ENCODE measurements around the gene PCSK5. TPM values are rescaled to one million over a fixed set of nuclear protein-coding genes. Genes with fewer than 3 reads are reported as not detected.

PCSK5 gene
- total RNA-seq, 1 experiment from 2014 or later, result 7.5 TPM

DNA sequence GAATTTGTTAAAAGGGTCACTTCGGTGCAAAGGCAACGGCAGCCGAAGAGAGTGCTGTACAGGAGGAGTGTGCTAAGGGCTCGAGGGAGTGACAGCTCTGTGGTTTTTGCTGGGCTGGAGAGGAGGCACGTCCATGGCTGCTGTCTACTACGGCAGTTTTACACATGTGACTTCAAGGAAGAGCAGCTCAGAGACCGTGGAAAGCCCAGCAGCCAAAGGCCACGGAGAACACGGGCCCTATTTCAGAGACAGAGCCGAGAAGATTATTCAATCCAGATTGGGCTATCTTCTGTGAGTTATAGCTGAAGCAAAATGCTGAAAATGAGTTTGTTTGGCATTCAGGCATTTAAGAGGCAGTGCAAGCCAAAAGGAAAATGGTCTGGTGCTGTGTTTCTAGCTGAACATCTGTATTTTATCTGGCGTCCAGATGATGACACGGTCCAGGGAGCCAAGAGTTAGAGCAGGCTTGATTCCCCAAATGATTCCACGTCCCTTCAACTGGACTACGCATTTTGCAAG lies 407.3 kb downstream of the PCSK5 start:
- H3K56ac ChIP-seq (ENCODE audit: insufficient read length, low read depth, low read length), result no peak overlapping the region
- H2BK12ac ChIP-seq (ENCODE audit: insufficient read length, low read depth, low read length), result no peak overlapping the region
- Mint-ChIP-seq H3K9me3 (no peaks in the 10 kb centered on the region), H3K4me3 (no peak overlapping the region), H3K4me1 (peaks cover 21 to 27% of the 10 kb centered on the region in 2 experiments), H3K36me3 (ENCODE audit: insufficient read depth in 1 of 3, low read depth in 3 of 3) (no peaks in the 10 kb centered on the region), H3K27ac (peak overlapping the region in 2 of 3 experiments; percentile 22 to 75; a peak in 1 of 7 replicates), H3K27me3 (ENCODE audit: low read depth) (no peaks in the 10 kb centered on the region)
- no peak overlapping the region; the same call in 1 of the 2 replicates for H3K14ac ChIP-seq (ENCODE audit: insufficient read depth, low read length)
- H4K91ac ChIP-seq (ENCODE audit: insufficient read length, low read depth, low read length), result no peak overlapping the region
- H3K18ac ChIP-seq (ENCODE audit: insufficient read length, low read depth, low read length), result no peak overlapping the region
- no peak overlapping the region for H3T11ph ChIP-seq (ENCODE audit: low read length)
- no CpG with 5 or more reads among the region's 14 CpGs for WGBS (ENCODE audit: extremely low coverage, insufficient read length, low lambda C conversion rate)
- H3K79me1 ChIP-seq (ENCODE audit: insufficient read depth, low read depth, low read length, poor library complexity, severe bottlenecking), result no peaks in the 10 kb centered on the region
- TF ChIP-seq, protein P1, sequence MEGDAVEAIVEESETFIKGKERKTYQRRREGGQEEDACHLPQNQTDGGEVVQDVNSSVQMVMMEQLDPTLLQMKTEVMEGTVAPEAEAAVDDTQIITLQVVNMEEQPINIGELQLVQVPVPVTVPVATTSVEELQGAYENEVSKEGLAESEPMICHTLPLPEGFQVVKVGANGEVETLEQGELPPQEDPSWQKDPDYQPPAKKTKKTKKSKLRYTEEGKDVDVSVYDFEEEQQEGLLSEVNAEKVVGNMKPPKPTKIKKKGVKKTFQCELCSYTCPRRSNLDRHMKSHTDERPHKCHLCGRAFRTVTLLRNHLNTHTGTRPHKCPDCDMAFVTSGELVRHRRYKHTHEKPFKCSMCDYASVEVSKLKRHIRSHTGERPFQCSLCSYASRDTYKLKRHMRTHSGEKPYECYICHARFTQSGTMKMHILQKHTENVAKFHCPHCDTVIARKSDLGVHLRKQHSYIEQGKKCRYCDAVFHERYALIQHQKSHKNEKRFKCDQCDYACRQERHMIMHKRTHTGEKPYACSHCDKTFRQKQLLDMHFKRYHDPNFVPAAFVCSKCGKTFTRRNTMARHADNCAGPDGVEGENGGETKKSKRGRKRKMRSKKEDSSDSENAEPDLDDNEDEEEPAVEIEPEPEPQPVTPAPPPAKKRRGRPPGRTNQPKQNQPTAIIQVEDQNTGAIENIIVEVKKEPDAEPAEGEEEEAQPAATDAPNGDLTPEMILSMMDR (conservative IDR thresholded peaks at IDR 0.05), result no peak
- H2AK5ac ChIP-seq (ENCODE audit: insufficient read length, low read length), result no peak overlapping the region
- H3K23ac ChIP-seq (ENCODE audit: insufficient read length, low read depth, low read length), result no peak overlapping the region
- H4K8ac ChIP-seq (replicated peaks; ENCODE audit: insufficient read length, low read depth, low read length), result no peak overlapping the region
- no peak overlapping the region for H4K5ac ChIP-seq (ENCODE audit: insufficient read length, low read depth, low read length)
- H3K4me1 ChIP-seq (ENCODE audit: insufficient read depth, low read length), result no peaks in the 10 kb centered on the region
- H3K9ac ChIP-seq (ENCODE audit: extremely low read depth, insufficient read length, low read length), result no peak overlapping the region
- H2AFZ ChIP-seq (ENCODE audit: low read length), result peak overlapping the region; percentile 32
- no peak overlapping the region for H2BK5ac ChIP-seq (ENCODE audit: insufficient read length, low read length)
- no peaks in the 10 kb centered on the region for H3K23me2 ChIP-seq (ENCODE audit: insufficient read length, low read depth, low read length, poor library complexity, severe bottlenecking)
- H3K4me2 ChIP-seq (ENCODE audit: insufficient read depth, insufficient read length, low read length), result no peak overlapping the region
- no peak overlapping the region for H2BK120ac ChIP-seq (ENCODE audit: low read depth, low read length, poor library complexity, severe bottlenecking)
- no peaks in the 10 kb centered on the region for H3K9me3 ChIP-seq (ENCODE audit: control insufficient read depth, low read depth, low read length)
- H2BK20ac ChIP-seq (ENCODE audit: low read depth, low read length, poor library complexity, severe bottlenecking), result no peak overlapping the region
- H2BK15ac ChIP-seq (ENCODE audit: low read depth, low read length), result no peak overlapping the region
- no peaks in the 10 kb centered on the region for H4K20me1 ChIP-seq (ENCODE audit: control insufficient read depth, insufficient read depth, insufficient read length)
- DNase-seq, result no peak
- no peak overlapping the region for H3K4ac ChIP-seq (ENCODE audit: low read depth, low read length)
- no peak overlapping the region for H3K27ac ChIP-seq (ENCODE audit: insufficient read length, low read depth, low read length)
- no peaks in the 10 kb centered on the region for H3K79me2 ChIP-seq (ENCODE audit: insufficient read depth, low read length)
- H3K27me3 ChIP-seq (ENCODE audit: insufficient read depth, low read length), result no peaks in the 10 kb centered on the region

All from H9 (cell line).